HuH-7.5 (cell line): ENCODE data around the gene CEMIP2.
"Not testable (repeated sequence)": the region's sequence is repeated elsewhere in the genome, so short reads cannot be mapped to it uniquely, and the experiment has no call there.

ENCODE experiments used
- DNase-seq: peaks from one replicate; pipeline ENCODE4 v3.0.0; 2011; ENCODE audit warnings: low spot score

The CEMIP2 gene

DNA sequence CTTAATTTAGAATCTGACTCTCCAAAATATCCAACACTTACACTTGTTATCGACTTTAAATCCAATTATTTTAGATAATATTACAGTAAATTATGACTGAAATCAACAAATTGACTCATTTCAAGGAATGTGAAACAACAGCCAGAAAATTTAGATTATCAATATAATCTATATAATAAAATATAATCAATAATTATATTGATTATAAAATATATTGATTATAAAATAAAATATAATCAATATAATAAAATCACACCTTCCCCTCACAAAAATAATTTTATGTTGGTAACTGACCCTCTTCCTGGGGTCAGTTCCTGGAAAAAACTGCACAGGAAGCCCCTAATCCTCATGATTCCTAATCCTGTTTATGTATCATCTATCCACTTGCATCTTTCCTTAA, 91.1 kb downstream of the CEMIP2 start:
- no peak for DNase-seq

DNA sequence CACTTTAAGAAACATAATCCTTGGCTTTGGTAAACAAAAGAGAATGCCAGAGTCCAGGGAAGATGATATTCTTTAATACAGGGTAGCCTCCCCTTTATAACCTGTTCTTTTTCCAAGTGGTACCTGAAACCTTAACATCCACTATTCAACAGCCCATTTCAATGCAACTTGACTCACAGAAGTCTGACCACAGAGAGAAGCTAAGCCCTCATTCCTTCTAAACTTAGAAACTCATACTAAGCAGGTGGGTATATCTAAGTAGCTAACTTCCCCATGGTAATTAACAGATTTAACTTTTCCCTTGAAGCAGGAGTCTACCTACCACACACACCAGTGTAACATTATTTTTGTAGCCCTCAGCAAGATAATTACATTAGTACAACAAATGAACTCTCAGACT, 91.9 kb downstream of the CEMIP2 start:
- DNase-seq: no peak

DNA sequence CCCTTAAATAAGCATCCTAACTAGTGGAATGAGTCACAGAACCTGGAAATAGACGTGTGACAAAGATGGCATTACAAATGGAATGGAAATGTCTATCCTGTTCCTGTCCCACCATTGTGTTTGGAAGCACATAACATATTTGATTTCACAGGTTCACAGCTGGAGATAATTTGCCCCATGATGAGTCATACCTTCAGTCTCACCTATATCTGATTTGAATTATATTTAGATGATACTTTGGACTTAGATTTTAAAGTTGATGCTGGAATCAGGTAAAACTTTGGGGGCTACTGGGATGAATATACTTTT, 92.5 kb downstream of the CEMIP2 start:
- DNase-seq: no peak

DNA sequence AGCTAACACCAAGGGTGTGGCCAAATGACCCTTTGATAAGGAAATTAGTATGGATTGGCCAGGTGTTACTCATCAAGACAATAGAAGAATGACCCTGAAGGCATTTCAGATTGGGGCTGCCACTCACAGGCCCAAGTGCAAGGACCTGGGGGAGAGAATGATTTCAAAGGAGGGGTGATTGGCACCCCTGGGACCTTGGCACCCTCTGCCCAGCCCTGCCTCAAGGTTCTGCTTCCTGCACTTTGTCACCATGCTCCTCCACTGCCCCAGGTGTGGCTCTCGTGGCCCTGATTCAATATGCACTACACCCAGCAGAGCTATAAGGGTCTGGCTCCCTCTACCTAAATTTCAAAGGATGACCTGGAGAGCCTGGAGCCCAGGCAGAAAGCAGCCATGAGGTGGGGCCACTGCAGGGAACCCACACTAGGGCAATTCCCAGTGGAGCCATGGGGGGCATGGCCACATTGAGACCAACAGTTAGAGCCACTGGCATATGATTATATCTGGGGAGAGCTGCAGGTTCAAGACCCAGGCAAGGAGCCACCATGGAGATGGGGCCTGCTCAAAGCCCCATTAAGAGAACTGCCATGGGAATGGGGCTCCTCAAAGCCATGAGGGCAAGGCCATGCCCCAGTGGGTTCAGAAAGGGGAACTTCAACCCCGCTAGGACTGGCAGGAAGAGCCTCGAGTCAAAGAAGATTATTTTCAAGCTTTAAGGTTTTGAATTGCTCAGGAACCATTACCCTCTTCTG, 93.0 kb downstream of the CEMIP2 start:
- no peak for DNase-seq

DNA sequence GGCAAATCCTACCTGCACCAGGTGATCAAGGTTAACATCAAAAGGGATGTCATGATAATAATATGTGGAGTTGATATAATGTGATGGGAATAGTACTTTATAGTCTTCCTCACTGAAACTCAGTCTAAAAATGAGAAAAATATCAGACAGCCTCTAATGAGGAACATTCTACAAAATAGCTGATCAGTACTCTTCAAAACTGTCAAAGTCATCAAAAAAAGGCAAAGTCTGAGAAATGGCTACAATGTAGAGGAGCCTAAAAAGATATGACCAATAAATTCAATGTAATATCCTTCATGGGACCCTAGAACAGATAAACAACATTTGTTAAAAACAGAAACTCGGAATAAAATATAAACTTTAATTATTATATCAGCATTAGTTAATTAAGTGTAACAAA, 95.7 kb downstream of the CEMIP2 start:
- no peak for DNase-seq

DNA sequence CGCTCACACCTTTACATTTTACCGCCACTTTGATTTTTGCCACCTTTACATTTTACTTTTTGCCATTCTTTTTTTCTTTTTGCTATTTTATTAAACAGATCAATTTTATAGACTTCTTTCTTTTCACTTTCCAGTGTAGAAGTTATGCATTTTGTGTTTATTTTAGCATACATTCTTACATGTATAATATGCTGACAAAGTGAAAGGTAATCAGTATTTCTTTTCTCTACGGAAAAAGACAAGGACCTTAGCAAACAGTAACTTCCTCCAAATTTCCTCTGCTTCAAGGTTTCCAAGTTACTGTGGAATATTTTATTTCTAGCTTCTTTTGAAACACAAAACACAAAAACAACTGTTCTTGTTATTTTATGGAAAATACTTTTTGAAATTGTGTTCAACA, 97.0 kb downstream of the CEMIP2 start:
- no peak for DNase-seq

DNA sequence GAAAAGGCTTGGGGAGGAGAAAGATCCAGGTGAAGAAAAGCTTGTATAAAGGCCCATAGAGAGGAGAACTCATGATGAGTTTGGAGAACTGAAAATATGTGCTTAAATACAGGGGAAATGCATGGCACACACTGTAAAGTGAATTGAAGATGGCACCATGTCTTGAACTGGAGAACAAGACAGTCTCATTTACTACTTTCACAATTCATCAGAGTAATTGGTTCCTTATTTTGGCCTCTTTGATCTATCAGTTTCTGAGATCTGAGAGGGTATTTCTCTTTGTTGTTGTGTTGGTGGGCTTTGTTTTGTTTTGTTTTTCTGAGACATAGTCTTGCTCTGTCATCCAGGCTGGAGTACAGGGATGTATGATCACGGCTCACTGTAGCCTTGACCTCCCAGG, 98.2 kb downstream of the CEMIP2 start:
- no peak for DNase-seq

DNA sequence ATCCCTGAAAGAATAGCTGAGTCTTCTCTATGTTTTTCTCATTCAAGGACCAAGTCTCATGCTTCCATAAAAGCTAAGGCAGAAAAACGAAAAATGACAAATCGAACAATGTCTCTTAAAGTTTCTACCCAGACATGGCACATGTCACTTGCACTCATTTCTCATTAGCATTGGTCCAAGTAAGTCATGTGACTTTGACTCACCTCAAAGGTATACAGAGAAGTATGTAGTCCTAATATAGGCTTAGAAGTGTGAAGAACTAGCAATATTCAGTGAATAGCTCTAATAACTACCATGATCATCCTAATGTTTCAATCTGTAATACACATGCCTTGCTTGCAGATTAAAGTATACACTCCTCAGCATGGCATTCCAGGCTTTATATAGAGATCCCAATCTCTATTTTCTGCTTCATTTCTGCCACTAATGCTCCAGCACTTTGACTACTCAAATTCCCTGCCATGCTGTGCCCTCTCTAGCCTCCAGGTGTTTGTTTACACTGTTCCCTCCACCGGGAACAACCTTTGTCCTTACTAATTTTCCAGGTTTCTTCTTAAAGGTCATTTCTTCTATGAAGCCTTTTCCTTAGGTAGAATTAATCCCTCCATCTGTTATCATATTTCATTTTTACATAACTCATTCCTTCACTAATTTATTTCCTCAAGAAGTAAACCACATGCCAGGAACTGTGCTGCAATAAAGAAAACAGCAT, 98.9 kb downstream of the CEMIP2 start:
- DNase-seq: no peak

DNA sequence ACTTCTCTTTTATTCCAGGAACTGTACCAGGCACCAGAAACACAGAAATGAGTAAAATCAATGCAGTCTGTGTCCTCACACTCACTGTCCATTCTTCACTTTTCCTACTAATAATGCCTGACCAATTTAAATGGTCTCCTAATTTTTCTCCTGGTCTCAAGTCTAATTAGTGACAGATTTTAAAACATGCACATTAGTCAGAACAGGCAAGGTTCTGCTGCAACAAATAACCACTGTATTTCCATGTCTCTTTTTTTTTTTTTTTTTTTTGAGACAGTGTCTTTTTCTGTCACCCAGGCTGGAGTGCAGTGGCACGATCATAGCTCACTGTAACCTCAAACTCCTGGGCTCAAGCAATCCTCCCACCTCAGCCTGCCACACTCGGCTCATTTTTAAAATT, 99.6 kb downstream of the CEMIP2 start:
- no peak for DNase-seq

DNA sequence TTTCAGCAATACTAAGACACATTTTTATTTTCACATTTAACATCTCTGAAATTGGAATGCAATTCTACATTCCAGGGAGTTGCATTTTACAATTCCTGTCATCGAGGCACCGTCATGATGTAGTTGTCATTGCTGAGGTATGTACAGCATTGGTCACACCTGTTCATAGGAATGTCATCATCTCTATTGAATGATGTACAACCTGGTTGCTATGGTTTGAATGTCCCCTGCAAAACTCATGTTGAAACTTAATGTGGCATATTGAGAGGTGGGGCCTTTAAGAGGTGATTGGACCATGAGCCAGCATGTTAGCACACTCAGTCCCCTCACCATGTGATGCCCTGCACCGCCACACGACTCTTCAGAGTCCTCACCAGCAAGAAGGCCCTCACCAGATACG, 103.1 kb downstream of the CEMIP2 start:
- no peak for DNase-seq

DNA sequence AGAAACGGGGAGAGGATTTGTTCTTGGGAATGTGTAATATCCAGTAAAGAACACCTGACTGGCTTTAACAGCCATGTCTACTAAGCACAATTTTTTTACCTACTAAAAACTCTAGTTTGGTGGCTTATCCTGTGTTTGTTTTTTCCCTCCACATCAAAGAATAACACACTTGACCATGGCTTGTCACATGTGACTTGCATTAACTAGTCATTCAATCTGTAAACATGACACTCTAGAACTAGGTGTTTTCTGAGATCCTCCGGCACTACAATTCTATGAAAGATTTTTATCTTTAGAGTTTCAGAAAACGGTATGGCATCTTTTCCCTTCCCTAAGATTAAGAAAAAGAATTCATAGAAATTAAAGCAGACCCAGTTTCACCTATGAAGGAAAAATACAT, 103.7 kb downstream of the CEMIP2 start:
- no peak for DNase-seq

DNA sequence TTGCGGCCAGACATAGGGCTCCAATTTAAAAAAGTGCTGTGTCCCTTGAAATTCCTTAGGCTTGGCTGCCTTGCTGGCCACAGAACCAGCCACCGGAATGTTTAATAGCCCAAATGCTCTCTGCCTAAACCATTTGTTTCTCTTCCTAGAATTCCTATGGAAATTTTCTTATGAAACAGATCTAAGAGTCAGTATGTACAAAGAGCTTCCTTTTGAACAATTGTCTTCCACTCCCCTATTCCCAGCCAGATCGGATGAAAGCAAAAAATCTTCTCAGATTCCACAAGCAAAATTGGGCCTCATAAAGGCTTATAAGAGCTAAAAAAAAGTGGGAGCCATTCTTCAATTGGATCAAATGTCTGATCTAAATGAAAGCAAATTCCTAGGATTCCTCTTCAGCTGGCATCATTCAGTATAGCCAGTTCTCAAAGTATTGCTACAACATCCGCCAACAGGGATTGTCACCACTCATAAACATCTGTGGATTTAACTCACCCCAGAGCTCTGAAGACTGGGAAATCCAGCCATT, 104.3 kb downstream of the CEMIP2 start:
- DNase-seq: no peak

DNA sequence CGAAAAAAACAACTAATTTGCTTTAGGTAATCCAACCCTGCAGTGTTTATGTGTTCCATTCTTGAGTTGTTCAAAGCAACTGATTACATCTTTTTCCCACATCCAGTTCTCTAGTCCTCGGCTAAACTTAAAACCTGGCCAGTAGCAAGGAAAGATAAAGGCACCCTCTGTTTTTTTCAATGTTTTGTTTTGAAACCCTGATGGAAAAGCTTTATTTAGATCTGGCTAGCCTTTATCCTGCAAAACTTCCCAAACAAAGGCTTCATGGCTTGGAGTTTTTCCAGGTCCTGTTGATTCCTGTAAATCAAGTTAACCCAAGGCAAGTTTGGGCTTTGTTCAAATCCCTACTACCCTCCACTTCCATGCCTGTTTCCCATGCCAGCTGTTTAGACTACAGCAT, 105.1 kb downstream of the CEMIP2 start:
- no peak for DNase-seq

DNA sequence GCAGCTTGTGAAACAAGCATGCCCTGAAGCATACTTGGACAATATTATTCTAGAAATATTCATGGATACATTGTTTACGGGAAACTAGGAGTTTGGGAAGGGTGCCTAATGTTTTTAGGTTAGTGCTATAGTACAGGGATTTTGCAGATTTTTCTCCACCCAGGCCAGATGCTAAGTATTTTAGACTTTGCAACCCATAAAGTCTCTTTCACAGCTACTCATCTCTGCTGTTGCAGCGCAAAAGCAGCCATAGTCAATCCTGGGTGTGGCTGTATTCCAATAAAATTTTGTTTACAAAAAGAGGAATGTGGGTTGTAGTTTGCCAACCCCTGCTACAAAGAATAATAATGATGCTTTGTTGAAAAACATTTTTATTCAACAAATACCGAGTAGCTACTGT, 106.2 kb downstream of the CEMIP2 start:
- no peak for DNase-seq

DNA sequence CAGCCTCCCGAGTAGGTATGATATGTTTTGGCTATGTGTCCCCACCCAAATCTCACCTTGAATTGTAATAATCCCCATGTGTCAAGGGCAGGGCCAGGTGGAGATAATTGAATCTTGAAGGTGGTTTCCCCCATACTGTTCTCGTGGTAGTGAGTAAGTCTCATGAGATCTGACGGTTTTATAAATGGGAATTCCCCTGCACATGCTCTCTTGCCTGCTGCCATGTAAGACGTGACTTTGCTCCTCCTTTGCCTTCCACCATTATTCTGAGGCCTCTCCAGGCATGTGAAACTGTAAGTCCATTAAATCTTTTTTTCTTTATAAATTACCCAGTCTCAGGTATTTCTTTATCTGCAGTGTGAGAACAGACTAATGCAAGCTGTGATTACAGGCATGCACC, 111.0 kb downstream of the CEMIP2 start:
- not testable (repeated sequence) for DNase-seq

DNA sequence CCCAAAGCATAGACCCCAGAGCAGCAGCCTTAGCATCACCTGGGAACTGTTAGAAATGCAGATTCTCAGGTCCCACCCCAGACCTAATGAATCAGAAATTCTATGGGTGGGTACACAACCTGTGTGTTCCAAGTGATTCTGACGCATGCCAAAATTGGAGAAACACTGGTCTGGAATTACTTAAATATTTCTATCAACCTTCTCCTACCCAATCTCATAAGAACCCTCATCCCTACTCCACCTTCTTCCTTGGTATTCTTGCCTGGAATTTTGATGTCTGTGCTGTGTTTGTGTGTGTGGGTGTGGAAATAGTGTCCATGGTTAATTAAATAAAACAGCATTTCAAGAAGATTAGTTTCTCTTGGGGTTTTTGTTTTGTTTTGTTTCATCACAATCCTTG, 111.8 kb downstream of the CEMIP2 start:
- no peak for DNase-seq

DNA sequence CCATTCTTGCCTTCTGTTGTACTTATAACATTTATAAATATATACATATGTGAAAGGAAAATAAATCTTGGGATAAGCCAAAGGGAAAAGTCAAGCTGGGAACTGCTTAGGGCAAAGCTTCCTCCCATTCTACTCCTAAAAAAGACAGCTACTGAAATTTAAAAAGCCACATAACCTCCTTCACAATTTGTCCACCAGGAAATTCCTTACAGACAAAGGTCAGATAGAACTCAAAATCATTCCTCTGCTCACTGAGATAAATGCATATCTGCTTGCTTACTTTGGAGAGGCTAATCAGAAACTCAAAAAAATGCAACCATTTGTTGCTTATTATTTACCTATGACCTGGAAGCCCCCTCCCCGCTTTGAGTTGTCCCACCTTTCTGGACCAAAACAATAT, 112.5 kb downstream of the CEMIP2 start:
- DNase-seq: no peak

DNA sequence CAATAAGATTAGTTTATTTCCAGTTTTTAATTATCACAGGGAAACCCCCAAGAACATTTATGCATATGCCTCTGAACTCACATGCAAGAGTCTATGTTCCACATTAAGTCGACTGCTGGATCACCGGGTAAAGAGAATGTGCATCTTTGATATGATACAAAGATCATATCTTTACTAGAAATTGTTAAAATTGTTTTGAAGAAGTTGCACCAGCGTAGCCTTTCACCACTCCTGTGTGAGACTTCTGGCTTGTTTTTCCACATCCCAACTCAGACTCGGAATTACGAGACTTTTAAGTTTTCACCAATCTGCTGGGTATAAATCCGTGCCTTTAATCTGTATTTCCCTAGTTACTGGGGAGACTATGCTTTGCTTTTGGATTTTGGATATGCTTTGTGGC, 113.2 kb downstream of the CEMIP2 start:
- no peak for DNase-seq

DNA sequence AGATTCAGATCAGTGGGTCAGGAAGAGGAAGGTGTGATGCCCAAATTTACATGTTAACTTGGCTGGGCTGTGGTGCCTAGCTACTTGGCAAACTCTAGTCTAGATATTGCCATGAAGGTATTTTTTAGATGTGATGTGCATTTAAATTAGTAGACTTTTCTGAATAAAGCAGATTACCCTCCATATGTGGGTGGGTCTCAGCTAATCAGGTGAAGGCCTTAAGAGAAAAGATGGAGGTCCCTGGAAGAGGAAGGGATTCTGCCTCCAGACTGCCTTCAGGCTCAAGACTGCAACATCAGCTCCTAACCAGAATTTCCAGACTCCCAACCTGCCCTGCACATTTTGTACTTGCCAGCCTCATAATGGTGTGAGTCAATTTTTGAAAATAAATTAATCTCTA, 115.8 kb downstream of the CEMIP2 start:
- no peak for DNase-seq

DNA sequence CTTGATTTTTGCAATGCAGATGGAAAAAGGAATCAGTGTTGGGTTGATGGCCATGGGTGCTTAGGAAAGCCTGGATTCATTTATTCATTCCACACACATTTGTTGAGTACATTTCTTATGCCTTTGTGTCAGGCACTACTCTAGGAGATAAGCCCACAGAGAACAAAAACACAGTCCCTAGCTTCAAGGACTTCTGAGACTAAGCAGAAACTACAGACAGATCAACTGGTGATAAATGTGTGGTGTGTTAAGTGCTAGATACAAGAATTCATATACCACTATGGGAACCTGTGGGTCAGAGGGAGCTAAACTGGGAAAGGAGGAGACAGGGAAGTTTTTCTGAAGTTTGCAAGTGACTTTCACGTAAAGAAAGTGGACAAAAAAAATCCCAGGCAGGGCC, 119.9 kb downstream of the CEMIP2 start:
- DNase-seq: no peak

DNA sequence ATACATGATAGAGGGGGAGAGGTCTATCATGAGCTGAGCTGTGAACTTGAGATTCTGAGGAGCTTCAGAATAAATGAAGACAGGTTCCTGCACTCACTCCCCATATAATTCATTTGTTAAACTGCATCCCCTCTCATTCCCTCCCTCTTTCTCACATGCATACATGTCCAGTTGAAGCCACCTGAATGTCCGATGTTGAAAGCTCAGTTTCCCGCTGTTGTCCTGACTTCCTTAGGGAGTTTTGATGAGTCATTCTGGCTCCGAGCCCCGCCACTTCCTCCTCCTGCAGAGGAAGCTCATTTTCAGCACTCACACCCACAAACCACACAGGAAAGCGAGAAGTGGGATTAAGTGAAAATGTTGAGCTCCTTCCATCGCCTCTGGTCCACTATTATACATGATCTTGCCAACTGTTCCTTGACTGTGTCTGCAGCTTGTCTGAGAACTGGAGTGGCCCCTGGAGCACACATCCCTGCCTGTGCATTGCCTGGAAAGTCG, 121.2 kb downstream of the CEMIP2 start:
- DNase-seq: no peak

DNA sequence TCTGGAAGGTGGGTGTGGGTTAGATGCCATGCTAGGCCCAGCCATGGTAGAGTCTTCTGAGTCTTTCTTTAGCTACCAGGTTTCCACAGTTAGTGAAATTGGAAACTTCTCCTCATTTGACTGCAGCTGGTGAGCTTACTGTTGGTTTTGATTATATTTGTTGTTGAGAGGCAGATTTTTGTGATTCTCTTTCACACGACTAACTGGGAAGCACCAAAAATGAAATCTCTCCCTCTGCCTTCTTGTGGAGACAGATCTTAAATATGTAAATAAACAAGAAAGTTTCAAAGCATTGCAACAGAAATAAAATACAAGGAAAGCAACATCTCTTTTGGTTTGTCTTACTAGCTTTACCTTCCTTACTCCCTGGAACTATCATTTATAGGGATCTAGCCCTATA, 122.2 kb downstream of the CEMIP2 start:
- DNase-seq: no peak

DNA sequence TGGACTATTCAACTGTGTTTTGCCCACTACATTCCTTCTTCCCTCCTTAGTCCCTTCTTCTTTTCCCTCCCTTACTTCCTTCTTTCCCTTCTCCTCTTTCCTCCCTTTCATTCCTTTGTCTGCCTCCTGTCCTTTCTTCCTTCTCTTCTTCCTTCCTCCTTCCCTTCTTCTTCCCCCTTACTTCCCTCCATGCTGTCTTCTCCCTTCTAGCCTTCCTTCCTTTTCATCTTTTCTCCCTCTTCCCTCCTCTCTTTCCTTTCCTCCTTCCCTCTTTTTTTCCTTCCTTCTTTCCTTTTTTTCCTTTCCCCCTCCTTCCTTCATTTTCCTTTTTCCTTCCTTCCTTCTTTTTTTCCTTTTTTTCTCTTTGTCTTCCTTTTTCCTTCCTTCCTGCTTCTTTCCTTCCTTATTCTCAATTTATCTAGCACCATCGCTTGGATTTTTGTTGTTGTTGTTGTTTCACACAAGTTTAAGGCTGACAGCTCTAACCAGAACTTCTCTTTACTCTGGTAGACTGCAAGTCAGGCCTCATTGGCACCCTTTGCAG, 123.4 kb downstream of the CEMIP2 start:
- no peak for DNase-seq
